ENCODE measurements around the gene AK1.
"Not testable (repeated sequence)": the region's sequence is repeated elsewhere in the genome, so short reads cannot be mapped to it uniquely, and the experiment has no call there.

Gene AK1

GRCh38 chr9:127845619-127846018, 31.9 kb downstream of the AK1 start:
- not testable (repeated sequence) for DNase-seq

GRCh38 chr9:127844821-127845359, 32.6 kb downstream of the AK1 start:
- DNase-seq = no peak

- no peak for DNase-seq
Measured at GRCh38 chr9:127841087-127841835, 36.2 kb downstream of the AK1 start.

GRCh38 chr9:127838375-127839078, 38.9 kb downstream of the AK1 start:
- no peak for DNase-seq

- DNase-seq = no peak
Measured at GRCh38 chr9:127837346-127837745, 40.1 kb downstream of the AK1 start.

- DNase-seq = not testable (repeated sequence)
Measured at GRCh38 chr9:127836561-127836960, 40.9 kb downstream of the AK1 start.

GRCh38 chr9:127835991-127836516, 41.4 kb downstream of the AK1 start:
- no peak for DNase-seq

GRCh38 chr9:127833555-127833954, 43.9 kb downstream of the AK1 start:
- DNase-seq = no peak

- no peak for DNase-seq
Measured at GRCh38 chr9:127832248-127832647, 45.2 kb downstream of the AK1 start.

GRCh38 chr9:127829205-127829906, 48.1 kb downstream of the AK1 start:
- no peak for DNase-seq

- no peak for DNase-seq
Measured at GRCh38 chr9:127828262-127829031, 49.0 kb downstream of the AK1 start.

GRCh38 chr9:127826253-127826913, 51.1 kb downstream of the AK1 start:
- no peak for DNase-seq

- no peak for DNase-seq
Measured at GRCh38 chr9:127825319-127826051, 52.0 kb downstream of the AK1 start.

GRCh38 chr9:127822108-127822507, 55.4 kb downstream of the AK1 start:
- no peak for DNase-seq

- no peak for DNase-seq
Measured at GRCh38 chr9:127818574-127818973, 58.9 kb downstream of the AK1 start.

GRCh38 chr9:127817881-127818434, 59.5 kb downstream of the AK1 start:
- no peak for DNase-seq

GRCh38 chr9:127816728-127817127, 60.7 kb downstream of the AK1 start:
- DNase-seq = no peak

Measured in activated CD4-positive, alpha-beta T cell treated with anti-CD3 and anti-CD28 coated beads, Interleukin-2, Interleukin-6, amounts not matched to agents 100 ng/mL and 50 ng/mL, durations not matched to agents 16 hours and 8 hours (primary cell).